Sigmoid colon (tissue), 7 donors: ENCODE data around the gene PSAP. TPM values are rescaled to one million over a fixed set of nuclear protein-coding genes. Genes with fewer than 3 reads are reported as not detected.
A peak's percentile ranks its signal among the peaks of the same experiment; 100 is the strongest.

Experiments
- DNase-seq: peaks from one replicate; pipeline ENCODE4 v3.0.0-alpha.2; 2019
- H3K27ac ChIP-seq, 4 donors: fragments of 200-600 bp; sonication (generic); one replicate each; pipeline ENCODE4 v1.5.1; 2016 to 2019; ENCODE audit warnings: mild to moderate bottlenecking in 1 of 4
- H3K27me3 ChIP-seq, 3 donors: fragments of 200-600 bp; sonication (generic); one replicate each; pipeline ENCODE4 v1.5.1; 2019; ENCODE audit warnings: mild to moderate bottlenecking in 1 of 3
- H3K36me3 ChIP-seq, 4 donors: fragments of 200-600 bp; sonication (generic); one replicate each; pipeline ENCODE4 v1.5.1; 2016 to 2019
- H3K4me1 ChIP-seq, 4 donors: fragments of 200-600 bp; sonication (generic); one replicate each; pipeline ENCODE4 v1.5.1; 2017 to 2019
- H3K4me3 ChIP-seq, 4 donors: fragments of 200-600 bp; sonication (generic); one replicate each; pipeline ENCODE4 v1.5.1; 2017 to 2019; ENCODE audit warnings: mild to moderate bottlenecking in 2 of 4, moderate library complexity in 1 of 4
- H3K9me3 ChIP-seq, 4 donors: fragments of 200-600 bp in 3 of 4; sonication (generic) in 3 of 4; one replicate each; pipeline versions ENCODE4 v1.5.1 to v1.6.1; 2013 to 2019
- EP300 ChIP-seq, 4 donors: sonication (generic); formaldehyde crosslinking; IDR thresholded peaks; one replicate each; pipeline ENCODE4 v1.6.1; 2017; ENCODE audit warnings: antibody characterized with exemption in 4 of 4
- POLR2A ChIP-seq, 2 donors: fragments of 450-650 bp; IDR thresholded peaks; one replicate each; pipeline ENCODE4 v1.6.1; 2016; ENCODE audit warnings: antibody characterized with exemption in 2 of 2, mild to moderate bottlenecking in 2 of 2, moderate library complexity in 2 of 2
- POLR2AphosphoS5 ChIP-seq, 4 donors: sonication (generic); formaldehyde crosslinking; IDR thresholded peaks; one replicate each; pipeline ENCODE4 v1.6.1; 2017; ENCODE audit warnings: antibody characterized with exemption in 4 of 4
- WGBS, 2 donors: extraction: QIAGEN DNeasy Blood & Tissue Kit; methylation state at CpG; one replicate each; pipeline ENCODE4 v1.1.7; 2013; 5-methylcytosine and 5-hydroxymethylcytosine counted together
- intact Hi-C: fragments of 100-400 bp; cut with DNase I; formaldehyde crosslinking; loops from one replicate; pipeline ENCODE4 v1.15.1; 2023
- polyA plus RNA-seq, 3 donors: library from polyadenylated mRNA; stranded (reverse); fragments of 200-250 nt; gene quantifications; one replicate each; pipeline ENCODE4 v1.2.3, GENCODE V29; 2013
- total RNA-seq, 4 donors: library from RNA; depleted of rRNA; stranded (reverse); fragments of >200 nt; gene quantifications; one replicate each; pipeline ENCODE4 v1.1.0, GENCODE V29; 2016
- TF ChIP-seq, protein P1 (sequence below), 4 experiments: fragments of 450-650 bp in 3 of 4; fragments of 200-600 bp in 1 of 4; IDR thresholded peaks; one replicate each; pipeline ENCODE4 v1.5.1; 2016 to 2019; ENCODE audit warnings: antibody characterized with exemption in 4 of 4, mild to moderate bottlenecking in 3 of 4, moderate library complexity in 2 of 4
- donor health status: healthy with polysubstance abuse.
- donor health status: Bipolar disorder and iron deficiency.
- donor health status: healthy.

Gene PSAP
- total and polyA plus RNA-seq, 7 donors, result 200 to 960 (median 636) TPM

DNA sequence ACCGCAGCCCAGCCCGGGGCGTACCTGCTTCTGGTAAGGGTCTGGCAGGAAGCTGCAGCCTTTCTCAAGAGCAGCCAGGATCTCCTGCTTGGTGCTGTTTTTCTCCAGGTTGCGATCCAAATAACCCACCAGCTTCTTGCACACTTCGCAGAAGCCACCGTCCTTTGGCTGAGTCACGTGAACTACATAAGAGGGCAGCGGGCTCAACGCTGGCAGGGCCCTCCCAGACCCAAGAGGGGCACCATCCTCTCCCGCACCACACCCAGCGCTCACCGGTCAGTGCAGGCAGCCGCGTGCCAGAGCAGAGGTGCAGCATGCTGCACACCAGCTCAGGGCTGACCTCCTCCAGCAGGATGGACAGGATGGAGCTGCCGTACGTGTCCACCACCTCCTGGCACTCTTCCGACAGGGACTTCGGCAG, 31.6 kb downstream of the PSAP start:
- WGBS, 2 donors, result 91 to 97% methylated on average over 18 of the region's 18 CpGs
- H3K27ac ChIP-seq, result no peak overlapping the region
- intact Hi-C loops, result no loop called here
- peaks cover 53 to 96% (median 80%) of the 10 kb centered on the region in 4 donors for H3K36me3 ChIP-seq
- TF ChIP-seq EP300 (IDR thresholded peaks at IDR 0.05) (no peak), POLR2AphosphoS5 (IDR thresholded peaks at IDR 0.05) (no peak), POLR2A (IDR thresholded peaks at IDR 0.05) (no peak)
- TF ChIP-seq, protein P1, sequence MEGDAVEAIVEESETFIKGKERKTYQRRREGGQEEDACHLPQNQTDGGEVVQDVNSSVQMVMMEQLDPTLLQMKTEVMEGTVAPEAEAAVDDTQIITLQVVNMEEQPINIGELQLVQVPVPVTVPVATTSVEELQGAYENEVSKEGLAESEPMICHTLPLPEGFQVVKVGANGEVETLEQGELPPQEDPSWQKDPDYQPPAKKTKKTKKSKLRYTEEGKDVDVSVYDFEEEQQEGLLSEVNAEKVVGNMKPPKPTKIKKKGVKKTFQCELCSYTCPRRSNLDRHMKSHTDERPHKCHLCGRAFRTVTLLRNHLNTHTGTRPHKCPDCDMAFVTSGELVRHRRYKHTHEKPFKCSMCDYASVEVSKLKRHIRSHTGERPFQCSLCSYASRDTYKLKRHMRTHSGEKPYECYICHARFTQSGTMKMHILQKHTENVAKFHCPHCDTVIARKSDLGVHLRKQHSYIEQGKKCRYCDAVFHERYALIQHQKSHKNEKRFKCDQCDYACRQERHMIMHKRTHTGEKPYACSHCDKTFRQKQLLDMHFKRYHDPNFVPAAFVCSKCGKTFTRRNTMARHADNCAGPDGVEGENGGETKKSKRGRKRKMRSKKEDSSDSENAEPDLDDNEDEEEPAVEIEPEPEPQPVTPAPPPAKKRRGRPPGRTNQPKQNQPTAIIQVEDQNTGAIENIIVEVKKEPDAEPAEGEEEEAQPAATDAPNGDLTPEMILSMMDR (IDR thresholded peaks at IDR 0.05), result no peak
- no peak overlapping the region for H3K4me3 ChIP-seq
- no peaks in the 10 kb centered on the region for H3K4me1 ChIP-seq
- H3K9me3 ChIP-seq, result no peaks in the 10 kb centered on the region
- no peak for DNase-seq
- H3K27me3 ChIP-seq, result no peaks in the 10 kb centered on the region

DNA sequence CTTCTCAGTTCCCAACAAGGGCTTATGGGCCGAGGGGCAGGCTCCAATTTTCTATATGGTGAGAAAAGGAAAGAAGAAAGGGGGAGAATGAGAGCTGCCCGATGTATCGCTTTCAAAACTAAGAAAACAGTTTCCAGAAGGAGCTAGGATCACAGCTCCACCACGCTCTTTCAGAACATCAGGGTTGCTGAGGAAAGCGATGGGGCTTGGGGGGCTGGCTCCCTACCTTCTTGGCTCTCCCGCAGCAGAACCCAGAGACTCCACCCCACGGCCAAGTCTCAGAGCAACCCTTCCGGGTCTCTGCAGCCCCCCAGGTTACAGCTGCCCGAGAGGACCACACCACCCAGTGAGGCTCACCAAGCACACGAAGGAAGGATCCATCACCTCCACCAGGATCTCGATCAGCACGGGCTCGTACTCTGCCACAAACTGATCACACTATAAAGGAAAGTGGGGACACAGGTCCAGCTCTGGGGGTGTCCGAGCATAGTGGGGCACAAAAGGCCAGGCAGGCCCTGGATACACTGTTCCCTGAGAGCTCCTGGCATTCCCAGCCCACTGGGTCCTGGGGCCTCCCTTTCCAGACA, 32.3 kb downstream of the PSAP start:
- peak overlapping the region in 2 of 4 donors; percentile 30 to 37 for H3K27ac ChIP-seq

DNA sequence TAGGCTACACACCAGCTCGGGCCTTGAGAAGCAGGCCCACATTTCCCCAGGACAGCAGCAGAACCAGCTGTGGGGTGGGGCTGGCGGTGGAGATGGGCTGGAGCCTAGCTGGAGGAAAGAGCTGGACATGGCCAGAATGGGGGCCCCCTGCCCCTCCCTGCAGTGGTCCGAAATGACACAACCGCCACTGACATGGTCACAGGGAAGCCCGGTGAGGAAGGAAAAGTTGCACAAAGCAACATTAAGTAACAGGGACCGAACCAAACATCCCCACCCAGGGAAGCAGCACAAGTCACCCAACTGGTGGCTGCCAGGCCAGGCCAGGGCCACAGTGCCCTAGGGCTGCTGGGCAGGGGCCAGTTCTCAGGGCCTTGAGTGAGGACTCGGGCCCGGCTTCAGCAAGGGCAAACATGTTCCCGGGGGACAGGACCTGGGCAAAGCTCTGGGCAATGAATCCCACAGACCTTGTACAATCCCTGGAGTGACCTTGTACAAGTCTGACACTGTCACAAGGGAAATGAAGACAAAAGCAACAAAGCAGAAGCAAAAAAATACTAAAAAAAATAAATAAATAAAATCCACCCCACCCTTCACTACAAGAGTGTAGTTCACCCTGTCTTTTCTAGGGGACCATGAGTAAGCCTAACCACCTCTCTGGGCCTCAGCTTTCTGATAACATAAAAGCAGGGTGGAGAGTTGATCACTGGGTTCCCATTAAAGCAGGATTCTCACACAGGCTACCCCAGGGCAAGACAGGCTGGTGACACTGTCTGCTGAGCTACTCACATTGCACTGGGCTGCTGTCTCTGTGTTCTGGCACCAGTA, 33.0 kb downstream of the PSAP start:
- peak; percentile 87 for DNase-seq
- intact Hi-C loops, result no loop called here
- Histone ChIP-seq H3K27ac (peak overlapping the region; percentile 2 to 37 (median 20)), H3K4me3 (no peak overlapping the region), H3K36me3 (peaks cover 53 to 82% (median 68%) of the 10 kb centered on the region in 4 donors), H3K4me1 (no peaks in the 10 kb centered on the region), H3K27me3 (no peaks in the 10 kb centered on the region), H3K9me3 (no peaks in the 10 kb centered on the region)
- WGBS, 2 donors, result 86% methylated on average over 9 of the region's 9 CpGs
- TF ChIP-seq EP300 (IDR thresholded peaks at IDR 0.05) (no peak), POLR2A (IDR thresholded peaks at IDR 0.05) (no peak)

More for the DNA sequence above, 32.3 kb downstream of the PSAP start:
- intact Hi-C loops, result no loop called here
- H3K36me3 ChIP-seq, result peaks cover 53 to 89% (median 73%) of the 10 kb centered on the region in 4 donors
- no peaks in the 10 kb centered on the region for H3K4me1 ChIP-seq
- WGBS, 2 donors, result 88 to 91% methylated on average over 14 of the region's 14 CpGs
- H3K27me3 ChIP-seq, result no peaks in the 10 kb centered on the region
- H3K9me3 ChIP-seq, result no peaks in the 10 kb centered on the region
- TF ChIP-seq POLR2AphosphoS5 (IDR thresholded peaks at IDR 0.05) (no peak), EP300 (IDR thresholded peaks at IDR 0.05) (no peak), POLR2A (IDR thresholded peaks at IDR 0.05) (no peak)
- TF ChIP-seq, protein P1 (IDR thresholded peaks at IDR 0.05), result no peak
- H3K4me3 ChIP-seq, result no peak overlapping the region
- no peak for DNase-seq

DNA sequence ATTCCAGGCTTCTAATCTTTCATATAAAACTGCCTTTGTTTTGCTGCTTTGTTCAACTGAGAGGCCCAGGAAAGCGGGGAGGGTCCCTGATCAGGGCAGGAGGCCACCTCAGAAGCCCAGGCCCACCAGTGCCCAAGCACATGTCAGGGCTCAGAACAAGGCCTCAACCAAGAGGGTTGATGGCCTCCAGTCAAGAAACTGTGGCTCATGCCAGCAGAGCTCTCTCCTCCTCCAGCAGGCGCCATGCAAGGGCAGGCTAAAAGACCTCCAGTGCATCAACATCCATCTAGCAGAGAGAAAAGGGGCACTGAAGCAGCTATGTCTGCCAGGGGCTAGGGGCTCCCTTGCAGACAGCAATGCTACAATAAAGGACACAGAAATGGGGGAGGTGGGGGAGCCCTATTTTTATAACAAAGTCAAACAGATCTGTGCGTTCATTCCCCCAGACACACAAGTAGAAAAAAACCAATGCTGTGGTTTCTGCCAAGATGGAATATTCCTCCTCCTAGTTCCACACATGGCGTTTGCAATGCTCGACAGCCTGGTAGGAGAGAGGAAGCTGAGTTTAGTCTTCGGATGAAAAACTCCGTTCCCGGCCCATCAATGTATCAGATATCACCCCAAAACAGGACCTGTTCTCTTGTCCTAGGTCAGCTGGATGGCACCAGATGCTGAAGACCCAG, 34.0 kb downstream of the PSAP start:
- no peak for DNase-seq
- peaks cover 0 to 7% (median 3%) of the 10 kb centered on the region in 4 donors for H3K4me1 ChIP-seq
- peaks cover 49 to 72% (median 62%) of the 10 kb centered on the region in 4 donors for H3K36me3 ChIP-seq
- no peaks in the 10 kb centered on the region for H3K27me3 ChIP-seq
- H3K9me3 ChIP-seq, result no peaks in the 10 kb centered on the region
- no peak overlapping the region for H3K4me3 ChIP-seq
- WGBS, 2 donors, result 89 to 92% methylated on average over 8 of the region's 8 CpGs
- H3K27ac ChIP-seq, result peak overlapping the region in 2 of 4 donors; percentile 2 to 30
- intact Hi-C loops, result no loop called here
- TF ChIP-seq EP300 (IDR thresholded peaks at IDR 0.05) (no peak), POLR2A (IDR thresholded peaks at IDR 0.05) (no peak)
- TF ChIP-seq, protein P1 (IDR thresholded peaks at IDR 0.05), result no peak

DNA sequence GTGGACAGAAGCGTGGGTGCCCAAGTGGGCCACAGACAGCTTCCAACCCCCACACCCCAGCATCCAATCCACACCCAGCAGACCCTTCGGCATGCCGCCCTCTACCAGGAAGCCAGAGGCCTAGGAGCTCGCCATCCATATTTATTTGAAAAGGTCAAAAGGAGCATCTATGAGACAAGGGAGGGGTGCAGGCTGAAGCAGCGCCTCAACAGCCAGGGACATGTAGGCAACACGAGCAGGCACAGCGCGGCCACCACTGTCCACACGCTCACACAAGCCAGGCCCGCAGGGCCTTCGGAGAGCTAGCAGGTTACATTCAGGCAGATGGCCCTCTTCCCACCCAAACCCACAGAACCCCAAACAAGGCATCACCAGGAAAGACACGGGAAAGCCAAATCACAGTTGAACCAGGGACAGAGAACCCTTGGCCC, 34.6 kb downstream of the PSAP start:
- intact Hi-C loops, result no loop called here
- Histone ChIP-seq H3K27me3 (no peaks in the 10 kb centered on the region), H3K36me3 (peaks cover 42 to 66% (median 55%) of the 10 kb centered on the region in 4 donors), H3K4me1 (peaks cover 0 to 10% (median 6%) of the 10 kb centered on the region in 4 donors), H3K9me3 (no peaks in the 10 kb centered on the region), H3K4me3 (no peak overlapping the region), H3K27ac (no peak overlapping the region)
- TF ChIP-seq, protein P1 (IDR thresholded peaks at IDR 0.05), result no peak
- TF ChIP-seq POLR2A (IDR thresholded peaks at IDR 0.05) (no peak), EP300 (IDR thresholded peaks at IDR 0.05) (no peak), POLR2AphosphoS5 (IDR thresholded peaks at IDR 0.05) (no peak)
- 85 to 87% methylated on average over 12 of the region's 12 CpGs for WGBS, 2 donors
- DNase-seq, result no peak
